Mammary epithelial cell (primary cell): ENCODE measurements around the gene GDF10.

Experiments
- EZH2 ChIP-seq: IDR thresholded peaks from 2 replicates; pipeline ENCODE4 v1.6.1; 2012; ENCODE audit warnings: low read length, inconsistent platforms, borderline replicate concordance
- TF ChIP-seq, protein P1 (sequence below), 2 donors: IDR thresholded peaks in 1 of 2; conservative IDR thresholded peaks in 1 of 2; 2 replicates each; pipeline ENCODE4 v1.5.1; 2011 to 2012; ENCODE audit warnings: inconsistent platforms in 2 of 2, low read length in 2 of 2, mild to moderate bottlenecking in 2 of 2, control low read depth in 1 of 2, low read depth in 1 of 2; ENCODE audit not compliant: insufficient read depth in 1 of 2; ENCODE audit errors: extremely low read depth in 1 of 2

DNA sequence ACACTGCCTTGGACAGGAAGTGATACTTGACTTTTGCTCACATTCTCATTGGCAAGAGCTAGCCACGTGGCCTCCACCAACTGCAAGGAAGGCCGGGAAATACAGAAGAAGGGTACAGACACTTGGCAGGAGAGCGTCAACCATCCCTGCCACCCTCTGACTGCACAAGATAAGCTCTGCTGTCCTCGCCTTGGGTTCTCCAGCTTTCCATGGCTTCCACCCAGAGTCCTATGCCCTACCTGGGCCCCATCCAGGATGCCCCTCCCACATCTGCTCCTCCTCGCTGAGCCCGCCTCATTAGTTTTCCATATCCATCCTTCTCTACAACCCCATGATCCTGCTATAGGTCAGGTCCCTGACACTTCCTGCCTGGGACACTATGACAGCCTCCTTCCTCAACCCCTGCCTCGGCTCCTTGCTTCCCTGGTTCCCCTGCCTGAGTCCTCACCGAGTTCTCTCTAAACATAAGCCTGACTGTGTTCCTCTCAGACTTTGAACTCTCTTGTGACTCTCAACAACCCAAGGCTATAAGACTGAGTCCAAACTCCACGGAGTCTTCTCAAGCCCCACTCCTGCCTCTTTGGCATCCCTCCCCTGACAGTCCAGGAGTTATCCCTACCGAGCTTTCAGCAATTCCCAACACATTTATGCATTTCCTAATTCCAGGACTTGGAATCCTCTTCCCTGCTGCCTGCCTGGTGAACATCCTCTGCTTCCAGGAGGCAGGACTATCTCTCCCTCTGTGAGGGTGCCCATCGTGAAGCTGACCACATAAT, 23.2 kb upstream of the GDF10 start:
- TF ChIP-seq, protein P1, sequence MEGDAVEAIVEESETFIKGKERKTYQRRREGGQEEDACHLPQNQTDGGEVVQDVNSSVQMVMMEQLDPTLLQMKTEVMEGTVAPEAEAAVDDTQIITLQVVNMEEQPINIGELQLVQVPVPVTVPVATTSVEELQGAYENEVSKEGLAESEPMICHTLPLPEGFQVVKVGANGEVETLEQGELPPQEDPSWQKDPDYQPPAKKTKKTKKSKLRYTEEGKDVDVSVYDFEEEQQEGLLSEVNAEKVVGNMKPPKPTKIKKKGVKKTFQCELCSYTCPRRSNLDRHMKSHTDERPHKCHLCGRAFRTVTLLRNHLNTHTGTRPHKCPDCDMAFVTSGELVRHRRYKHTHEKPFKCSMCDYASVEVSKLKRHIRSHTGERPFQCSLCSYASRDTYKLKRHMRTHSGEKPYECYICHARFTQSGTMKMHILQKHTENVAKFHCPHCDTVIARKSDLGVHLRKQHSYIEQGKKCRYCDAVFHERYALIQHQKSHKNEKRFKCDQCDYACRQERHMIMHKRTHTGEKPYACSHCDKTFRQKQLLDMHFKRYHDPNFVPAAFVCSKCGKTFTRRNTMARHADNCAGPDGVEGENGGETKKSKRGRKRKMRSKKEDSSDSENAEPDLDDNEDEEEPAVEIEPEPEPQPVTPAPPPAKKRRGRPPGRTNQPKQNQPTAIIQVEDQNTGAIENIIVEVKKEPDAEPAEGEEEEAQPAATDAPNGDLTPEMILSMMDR (conservative IDR thresholded peaks at IDR 0.05 in 1 of 2, IDR thresholded peaks at IDR 0.05 in 1 of 2; ENCODE audit: extremely low read depth in 1 of 2, insufficient read depth in 1 of 2, low read depth in 1 of 2, low read length in 2 of 2): no peak
- no peak for TF ChIP-seq EZH2
